AG10803 (cell line): ENCODE results near the gene TMEM131L.

Source experiments
- DNase-seq: peaks from one replicate; pipeline ENCODE4 v3.0.0; 2010; ENCODE audit warnings: low read depth
- H3K4me3 ChIP-seq: 2 replicates; pipeline ENCODE4 v1.5.1; 2011; ENCODE audit warnings: mild to moderate bottlenecking, low read length, control low read depth
- TF ChIP-seq, protein P1 (sequence below): conservative IDR thresholded peaks from 2 replicates; pipeline ENCODE4 v1.5.1; 2011; ENCODE audit warnings: mild to moderate bottlenecking, low read length, control low read depth, inconsistent platforms

The TMEM131L gene

DNA sequence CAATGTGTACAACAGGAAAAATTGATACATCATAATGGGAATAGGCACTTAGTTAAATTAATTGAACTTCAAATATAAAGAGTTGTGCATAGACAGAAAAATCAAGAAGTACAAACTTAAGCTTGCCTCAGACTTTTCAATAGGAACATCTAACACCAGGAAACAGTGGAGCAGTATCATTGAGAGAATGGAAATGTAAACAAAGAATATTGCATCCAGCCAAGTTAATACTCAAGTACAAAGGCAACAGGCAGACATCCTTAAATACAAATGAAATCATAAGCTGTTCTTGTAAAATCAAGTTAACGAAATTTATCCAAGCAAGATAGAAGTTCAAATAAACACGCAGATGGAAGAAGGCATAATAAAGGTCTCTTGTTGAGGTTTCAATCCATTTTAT, 146.7 kb downstream of the TMEM131L start:
- no peak for DNase-seq
- H3K4me3 ChIP-seq: no peak overlapping the region
- TF ChIP-seq, protein P1, sequence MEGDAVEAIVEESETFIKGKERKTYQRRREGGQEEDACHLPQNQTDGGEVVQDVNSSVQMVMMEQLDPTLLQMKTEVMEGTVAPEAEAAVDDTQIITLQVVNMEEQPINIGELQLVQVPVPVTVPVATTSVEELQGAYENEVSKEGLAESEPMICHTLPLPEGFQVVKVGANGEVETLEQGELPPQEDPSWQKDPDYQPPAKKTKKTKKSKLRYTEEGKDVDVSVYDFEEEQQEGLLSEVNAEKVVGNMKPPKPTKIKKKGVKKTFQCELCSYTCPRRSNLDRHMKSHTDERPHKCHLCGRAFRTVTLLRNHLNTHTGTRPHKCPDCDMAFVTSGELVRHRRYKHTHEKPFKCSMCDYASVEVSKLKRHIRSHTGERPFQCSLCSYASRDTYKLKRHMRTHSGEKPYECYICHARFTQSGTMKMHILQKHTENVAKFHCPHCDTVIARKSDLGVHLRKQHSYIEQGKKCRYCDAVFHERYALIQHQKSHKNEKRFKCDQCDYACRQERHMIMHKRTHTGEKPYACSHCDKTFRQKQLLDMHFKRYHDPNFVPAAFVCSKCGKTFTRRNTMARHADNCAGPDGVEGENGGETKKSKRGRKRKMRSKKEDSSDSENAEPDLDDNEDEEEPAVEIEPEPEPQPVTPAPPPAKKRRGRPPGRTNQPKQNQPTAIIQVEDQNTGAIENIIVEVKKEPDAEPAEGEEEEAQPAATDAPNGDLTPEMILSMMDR: no peak

DNA sequence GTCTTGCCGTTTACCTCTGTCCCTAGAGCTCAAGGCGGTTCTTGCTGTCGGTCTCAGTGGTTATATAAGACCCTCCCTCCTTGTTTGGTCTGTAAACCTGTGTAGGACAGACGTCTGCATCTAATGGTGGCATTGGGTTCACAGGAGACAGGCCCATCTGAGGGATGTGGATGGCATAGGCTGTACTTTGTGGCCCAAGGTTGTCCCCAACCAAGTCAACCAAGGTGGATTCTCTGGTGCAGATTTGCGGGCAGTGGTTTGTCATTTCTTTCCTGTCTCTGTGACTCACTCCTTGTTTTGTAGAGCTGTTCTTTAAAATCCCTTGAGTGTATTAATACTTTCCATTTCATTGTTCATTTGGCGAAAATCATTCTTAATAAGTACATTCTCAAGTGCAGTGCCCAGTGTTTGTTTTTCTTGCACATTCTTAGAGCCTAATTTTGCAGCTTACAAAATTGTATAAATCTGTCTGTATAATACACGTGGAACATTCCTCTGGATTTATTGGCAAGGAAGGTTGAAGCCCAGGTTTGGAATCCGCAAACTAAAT, 149.9 kb downstream of the TMEM131L start:
- TF ChIP-seq, protein P1: no peak
- DNase-seq: no peak
- H3K4me3 ChIP-seq: no peak overlapping the region

DNA sequence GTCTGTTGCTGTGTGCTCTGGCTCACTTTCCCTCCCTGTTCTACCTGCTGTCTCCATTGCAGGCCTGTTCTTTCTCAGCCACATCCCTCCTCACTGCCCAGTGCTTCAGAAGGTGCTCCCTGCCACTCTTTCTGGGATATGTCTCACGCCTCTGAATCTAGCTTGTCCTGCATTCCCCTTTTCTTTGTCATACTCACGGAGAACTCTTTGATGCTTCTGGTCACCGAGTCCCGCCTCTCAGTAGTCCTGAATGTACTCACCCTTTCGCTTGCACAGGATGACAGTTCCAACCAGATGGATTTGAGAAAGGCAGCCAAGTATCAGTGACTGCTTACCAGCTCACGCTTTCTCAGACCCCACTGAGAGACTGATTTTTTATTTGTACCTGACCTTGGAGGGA, 152.7 kb downstream of the TMEM131L start:
- peak; percentile 21 for DNase-seq
- no peak overlapping the region for H3K4me3 ChIP-seq
- TF ChIP-seq, protein P1: no peak

DNA sequence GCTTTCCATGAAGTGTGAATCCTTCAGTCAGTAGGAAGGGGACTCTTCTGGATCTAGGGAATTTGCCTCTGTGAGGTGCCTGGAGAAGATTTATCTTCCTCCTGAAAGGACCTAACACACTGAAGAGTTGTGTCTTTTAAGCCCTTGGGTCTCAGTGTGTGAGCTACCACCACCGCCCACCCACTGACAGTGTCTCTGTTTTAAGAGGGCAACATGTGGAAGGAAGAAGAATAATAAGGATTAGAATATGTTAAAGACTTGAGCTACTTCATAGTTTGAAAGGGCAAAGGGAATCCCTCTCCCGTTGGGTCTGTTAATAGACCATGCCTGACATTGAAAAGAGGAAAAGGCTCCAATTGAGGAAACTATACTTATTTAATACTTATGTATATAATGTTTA, 153.7 kb downstream of the TMEM131L start:
- TF ChIP-seq, protein P1: no peak
- no peak overlapping the region for H3K4me3 ChIP-seq
- no peak for DNase-seq

DNA sequence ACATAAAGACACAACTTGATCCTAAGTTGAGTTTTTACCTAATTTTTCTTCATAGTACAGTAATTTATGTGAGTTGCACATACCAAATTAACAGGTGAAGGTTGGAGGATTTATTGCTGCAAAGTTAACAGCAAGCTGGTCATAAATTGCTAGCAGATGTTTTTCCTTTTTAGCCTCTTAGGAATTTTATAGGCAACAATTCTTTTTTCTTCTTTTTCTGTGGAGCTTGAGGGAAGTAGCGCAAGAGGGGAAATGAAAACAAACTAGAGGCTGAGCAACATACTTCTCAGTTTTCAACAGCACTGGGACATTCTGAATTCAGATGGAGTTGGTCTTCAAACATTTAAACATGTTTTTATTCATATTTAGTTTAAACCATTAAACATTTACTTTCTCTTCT, 154.2 kb downstream of the TMEM131L start:
- H3K4me3 ChIP-seq: no peak overlapping the region
- DNase-seq: peak; percentile 60
- TF ChIP-seq, protein P1: no peak

DNA sequence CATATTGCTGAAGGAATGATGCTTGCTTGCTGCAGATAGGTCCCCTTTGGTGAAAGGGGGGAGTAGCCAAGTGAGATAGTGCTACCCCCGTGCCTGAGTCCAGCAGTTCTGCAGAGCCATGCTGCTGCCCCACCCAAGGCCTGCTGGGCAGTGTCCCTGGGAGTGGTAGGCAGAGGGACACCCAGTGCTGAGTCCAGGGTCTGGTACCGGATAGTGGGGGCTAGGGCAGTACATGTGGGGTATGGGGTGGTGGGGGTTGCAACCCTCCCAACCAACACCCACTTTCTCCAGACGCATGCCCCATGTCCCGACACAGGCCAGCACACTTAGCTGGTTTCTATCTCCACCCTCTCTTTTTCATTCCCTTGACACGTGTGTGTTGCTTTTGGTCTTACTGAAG, 155.9 kb downstream of the TMEM131L start:
- DNase-seq: no peak
- TF ChIP-seq, protein P1: no peak
- no peak overlapping the region for H3K4me3 ChIP-seq

DNA sequence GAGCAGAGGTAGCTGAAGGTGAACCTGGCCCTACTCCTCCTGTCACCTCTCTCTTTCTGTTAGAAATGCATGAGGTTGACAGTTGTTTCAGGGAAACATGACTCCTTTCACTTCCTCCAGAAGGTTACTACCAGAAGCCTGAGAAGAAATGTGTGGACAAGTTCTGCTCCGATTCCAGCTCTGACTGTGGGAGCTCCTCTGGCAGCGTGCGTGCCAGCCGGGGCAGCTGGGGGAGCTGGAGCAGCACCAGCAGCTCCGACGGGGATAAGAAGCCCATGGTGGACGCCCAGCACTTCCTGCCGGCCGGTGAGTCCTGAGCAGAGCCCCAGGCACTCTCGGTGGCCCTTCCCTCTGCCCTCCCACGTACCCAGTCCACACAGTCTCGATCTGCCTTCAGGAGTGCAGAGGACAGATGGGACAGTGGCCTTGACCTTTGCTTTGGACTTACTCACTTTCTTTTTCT, 156.6 kb downstream of the TMEM131L start:
- H3K4me3 ChIP-seq: no peak overlapping the region
- TF ChIP-seq, protein P1: no peak
- DNase-seq: no peak
